Endothelial cell of hepatic sinusoid (primary cell): ENCODE measurements around the gene R3HDM2.
"Not testable (repeated sequence)": the region's sequence is repeated elsewhere in the genome, so short reads cannot be mapped to it uniquely, and the experiment has no call there.

Experiments
- in situ Hi-C: cut with HindIII; loops from 2 replicates; pipeline ENCODE4 v1.10.0; 2017; ENCODE audit warnings: low sequenced_read_pairs

The R3HDM2 gene

DNA sequence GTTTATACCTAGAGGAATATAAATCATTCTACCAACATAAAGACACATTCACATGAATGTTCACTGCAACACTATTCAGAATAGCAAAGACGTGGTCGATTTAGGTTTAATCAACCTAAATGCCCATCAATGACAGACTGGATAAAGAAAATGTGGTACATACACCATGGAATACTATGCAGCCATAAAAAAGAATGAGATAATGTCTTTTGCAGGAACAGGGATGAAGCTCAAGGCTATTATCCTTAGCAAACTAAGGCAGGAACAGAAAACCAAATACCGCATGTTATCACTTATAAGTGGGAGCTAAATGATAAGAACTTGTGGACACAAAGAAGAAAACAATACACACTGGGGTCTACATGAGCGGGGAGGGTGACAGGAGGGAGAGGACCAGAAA, 94.5 kb downstream of the R3HDM2 start:
- in situ Hi-C loops: not testable (repeated sequence)

DNA sequence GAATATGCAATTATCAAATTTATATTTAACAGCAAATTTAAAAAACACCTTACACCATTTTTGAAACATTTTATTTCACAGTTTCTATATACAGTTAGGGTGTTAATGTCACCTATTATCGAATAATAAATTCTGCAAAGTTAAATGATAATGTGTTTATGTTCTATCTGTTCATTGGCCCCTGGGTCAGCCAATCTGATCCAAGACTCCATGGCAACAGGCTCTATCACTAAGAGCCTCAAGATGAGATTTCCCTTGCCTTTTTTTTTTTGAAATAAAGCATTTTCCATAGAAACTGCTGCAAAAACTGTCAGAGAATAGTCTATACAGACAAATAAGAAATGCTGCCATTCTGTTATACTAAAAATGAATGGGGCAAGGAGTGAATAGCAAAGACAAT, 96.6 kb downstream of the R3HDM2 start:
- in situ Hi-C loops: loop anchor here (5.0 kb wide), 1 partner anchor 47 kb away; no protein-coding TSS in a partner anchor

DNA sequence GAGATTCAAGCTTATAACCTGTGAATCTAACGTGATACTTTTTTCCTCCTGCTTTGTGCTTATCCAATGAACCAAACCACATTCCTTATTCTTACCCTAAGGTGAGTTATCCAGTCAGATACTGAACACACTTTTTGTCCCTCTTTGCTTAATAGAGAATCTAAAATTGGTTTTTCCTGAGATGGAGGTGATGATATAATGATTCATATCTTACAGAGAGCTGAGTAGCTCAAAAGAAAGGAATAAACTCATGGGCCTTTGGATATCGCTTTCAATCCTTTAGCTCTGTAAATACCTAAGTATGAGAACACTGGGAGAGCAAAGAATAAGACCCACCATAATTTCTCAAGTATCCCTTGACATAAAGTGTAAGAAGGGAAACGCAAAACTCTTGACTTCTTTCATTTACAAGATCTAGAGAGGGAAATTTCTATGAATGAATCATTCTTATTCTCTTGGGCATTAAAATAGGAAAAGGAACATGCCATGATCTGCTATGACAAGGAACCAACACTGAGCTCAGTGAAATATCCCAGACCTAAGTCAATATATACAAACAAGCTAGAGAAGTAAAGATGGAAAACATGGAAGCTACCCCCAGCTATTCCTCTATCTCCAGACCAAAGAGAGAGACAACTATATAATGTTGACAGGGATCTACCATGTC, 98.1 kb downstream of the R3HDM2 start:
- in situ Hi-C loops: loop anchor here (5.0 kb wide), 1 partner anchor 45 kb away; no protein-coding TSS in a partner anchor

DNA sequence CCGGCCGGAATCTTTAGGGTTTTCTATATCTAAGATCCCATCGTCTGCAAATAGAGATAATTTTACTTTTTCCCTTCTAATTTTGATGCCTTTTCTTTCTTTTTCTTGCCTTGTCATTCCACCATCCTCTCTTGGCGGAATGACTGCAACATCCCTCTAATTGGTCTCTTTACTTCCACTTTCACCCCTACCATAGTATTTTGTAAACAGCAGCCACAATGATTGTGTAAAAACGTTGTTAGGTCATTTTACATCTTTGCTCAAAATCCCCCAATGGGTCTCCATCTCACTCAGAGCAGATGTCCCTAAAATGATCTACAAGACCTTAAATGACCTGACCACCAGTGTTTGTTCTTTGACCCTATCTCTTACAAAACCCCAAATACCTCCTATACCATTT, 99.9 kb downstream of the R3HDM2 start:
- in situ Hi-C loops: loop anchor here (5.0 kb wide), 1 partner anchor 44 kb away; no protein-coding TSS in a partner anchor

DNA sequence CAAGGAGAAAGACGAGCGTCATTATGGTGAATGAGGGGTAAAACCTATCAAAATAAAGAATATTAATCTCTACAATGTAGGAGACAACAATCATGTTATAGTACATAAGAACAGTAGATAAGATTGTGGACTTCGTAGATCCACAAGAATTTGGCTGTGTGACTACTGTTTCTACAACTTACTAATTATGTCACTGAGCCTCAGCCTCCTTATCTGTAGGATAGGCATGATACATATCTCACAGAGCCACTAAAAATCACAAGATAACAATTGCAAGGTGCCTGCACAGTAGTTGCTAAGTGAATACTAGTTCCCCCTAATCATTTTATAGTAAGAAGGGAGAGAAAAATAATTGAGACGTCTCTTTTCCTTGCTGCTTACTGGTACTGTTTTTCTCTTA, 101.6 kb downstream of the R3HDM2 start:
- in situ Hi-C loops: no loop called here

DNA sequence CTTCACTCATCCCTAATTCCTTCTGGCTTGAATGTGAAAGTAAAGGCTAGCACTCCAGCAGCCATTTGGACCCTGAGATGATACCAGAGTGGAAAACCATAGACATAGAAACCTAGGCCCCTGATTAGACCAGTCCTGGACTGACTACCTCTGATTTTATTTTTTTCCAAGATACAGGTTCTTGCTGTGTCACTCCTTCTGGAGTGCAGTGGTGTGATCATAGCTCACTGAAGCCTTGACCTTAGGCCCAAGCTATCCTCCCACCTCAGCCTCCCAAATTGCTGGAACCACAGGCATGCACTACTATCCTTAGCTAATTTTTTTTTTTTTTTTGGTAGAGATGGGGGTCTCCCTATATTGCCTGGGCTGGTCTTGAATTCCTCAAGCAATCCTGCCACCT, 105.4 kb downstream of the R3HDM2 start:
- in situ Hi-C loops: no loop called here

DNA sequence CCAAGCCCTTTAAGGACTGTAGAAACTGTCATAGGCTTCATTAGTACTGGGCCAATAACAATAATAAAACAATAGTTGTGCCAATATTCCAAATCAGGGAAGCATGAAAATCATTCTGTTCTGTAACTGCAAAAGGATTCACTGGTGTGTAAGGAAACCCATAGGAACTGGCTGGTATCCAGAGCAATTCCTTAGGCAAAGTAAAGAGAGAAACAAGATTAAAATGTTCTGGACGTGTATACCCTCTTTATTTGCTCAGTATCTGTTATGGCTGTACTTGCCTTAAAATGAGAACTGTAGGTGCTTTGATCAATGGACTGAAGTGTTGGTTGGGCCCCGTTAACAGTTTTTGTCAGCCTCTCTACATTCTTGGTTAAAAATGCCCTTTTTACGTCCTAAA, 107.4 kb downstream of the R3HDM2 start:
- in situ Hi-C loops: no loop called here

DNA sequence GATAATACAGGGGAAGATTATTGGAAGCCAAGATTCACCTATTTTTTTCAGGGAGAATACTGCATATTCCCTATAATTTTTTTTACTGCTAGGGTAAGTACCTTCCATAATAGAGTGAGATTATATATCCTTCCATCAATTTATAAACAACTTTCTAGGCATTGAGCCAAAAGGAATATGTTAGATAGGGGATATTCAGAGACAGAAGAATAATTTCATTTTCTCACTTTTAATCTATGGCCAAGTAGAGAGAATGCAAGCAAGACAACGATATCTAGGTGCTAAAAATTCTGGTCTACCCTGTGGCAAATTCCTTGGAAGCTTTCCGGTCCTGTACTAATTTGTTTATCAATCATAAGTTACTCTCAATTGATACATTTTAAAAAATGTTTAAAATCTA, 110.2 kb downstream of the R3HDM2 start:
- in situ Hi-C loops: no loop called here

DNA sequence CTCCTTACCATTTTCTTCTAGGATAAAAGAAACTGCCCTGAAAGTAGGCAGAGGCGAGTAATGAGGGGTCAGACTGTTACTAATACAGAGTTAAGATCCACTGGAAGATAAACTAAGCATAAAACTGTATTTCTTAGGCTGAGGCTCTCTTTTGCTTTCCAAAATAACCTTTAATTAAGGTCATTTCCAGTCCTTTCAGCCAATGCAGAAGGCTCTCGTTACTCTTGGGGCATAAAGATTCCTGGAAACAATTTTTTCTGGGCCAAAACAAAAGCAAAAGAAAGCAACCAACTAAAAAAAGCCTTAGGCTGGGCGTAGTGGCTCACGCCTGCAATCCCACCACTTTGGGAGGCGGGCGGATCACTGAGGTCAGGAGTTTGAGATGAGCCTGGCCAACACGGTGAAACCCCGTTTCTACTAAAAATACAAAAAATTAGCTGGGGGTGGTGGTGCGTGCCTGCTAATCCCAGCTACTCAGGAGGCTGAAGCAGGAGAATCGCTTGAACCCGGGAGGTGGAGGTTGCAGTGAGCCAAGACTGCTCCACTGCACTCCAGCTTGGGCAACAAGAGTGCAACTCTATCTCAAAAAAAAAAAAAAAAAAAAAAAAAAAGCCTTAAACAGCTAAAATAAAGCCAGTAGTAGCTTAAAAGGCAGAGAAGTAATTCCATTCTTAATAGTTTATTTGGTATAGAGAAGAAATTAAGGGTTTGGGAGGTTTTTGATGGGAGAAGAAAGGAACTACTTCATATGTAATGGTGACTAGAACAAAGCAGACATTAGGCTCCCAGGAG, 111.0 kb downstream of the R3HDM2 start:
- in situ Hi-C loops: no loop called here

DNA sequence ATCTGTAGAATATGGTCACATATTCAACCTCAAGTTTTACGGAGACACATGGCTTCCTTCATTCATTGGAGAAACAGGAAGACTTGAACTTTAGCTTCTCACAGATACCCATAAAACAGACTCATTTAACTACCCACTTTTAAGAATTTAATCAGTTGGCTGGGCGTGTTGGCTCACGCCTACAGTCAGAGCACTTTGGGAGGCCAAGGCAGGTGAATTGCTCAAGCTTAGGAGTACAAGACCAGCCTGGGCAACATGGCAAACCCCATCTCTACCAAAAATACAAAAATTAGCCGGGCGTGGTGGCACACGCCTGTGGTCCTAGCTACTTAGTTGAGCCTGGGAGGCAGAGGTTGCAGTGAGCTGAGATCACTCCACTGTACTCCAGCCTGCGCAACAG, 115.2 kb downstream of the R3HDM2 start:
- in situ Hi-C loops: no loop called here

DNA sequence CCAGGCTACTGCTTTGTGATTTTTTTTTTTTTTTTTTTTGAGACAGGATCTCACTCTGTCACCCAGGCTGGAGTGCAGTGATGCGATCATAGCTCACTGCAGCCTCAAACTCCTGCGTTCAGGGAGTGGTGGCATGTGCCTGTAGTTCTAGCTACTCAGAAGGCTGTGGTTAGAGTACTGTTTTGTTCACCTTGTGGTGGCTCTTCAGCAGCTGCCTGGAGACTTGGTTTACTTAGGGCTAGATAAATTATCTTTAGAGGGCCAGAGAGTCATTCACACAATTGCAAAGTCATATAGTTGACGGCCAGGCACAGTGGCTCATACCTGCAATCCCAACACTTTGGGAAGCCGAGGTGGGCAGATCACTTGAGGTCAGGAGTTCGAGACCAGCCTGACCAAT, 118.6 kb downstream of the R3HDM2 start:
- in situ Hi-C loops: loop anchor here (5.0 kb wide), 1 partner anchor 40 kb away; no protein-coding TSS in a partner anchor

DNA sequence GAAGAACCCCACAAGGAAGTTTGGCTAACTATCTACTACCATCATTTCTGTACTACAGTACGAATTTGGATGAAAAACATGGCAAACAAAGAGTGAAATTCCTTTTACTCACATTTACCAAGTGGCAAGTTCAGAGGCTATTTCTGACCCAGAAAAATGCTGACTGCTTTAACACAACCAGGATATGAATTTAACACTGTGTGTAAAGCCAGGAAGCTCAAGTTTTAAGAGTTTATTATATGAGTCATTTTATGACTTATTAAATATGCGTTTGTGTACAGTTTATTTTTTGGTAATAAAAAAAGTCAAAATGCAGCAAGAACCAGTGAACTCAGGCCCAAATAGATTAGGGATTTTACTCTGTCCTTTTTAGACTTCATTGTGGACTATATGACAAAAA, 121.4 kb downstream of the R3HDM2 start:
- in situ Hi-C loops: no loop called here

DNA sequence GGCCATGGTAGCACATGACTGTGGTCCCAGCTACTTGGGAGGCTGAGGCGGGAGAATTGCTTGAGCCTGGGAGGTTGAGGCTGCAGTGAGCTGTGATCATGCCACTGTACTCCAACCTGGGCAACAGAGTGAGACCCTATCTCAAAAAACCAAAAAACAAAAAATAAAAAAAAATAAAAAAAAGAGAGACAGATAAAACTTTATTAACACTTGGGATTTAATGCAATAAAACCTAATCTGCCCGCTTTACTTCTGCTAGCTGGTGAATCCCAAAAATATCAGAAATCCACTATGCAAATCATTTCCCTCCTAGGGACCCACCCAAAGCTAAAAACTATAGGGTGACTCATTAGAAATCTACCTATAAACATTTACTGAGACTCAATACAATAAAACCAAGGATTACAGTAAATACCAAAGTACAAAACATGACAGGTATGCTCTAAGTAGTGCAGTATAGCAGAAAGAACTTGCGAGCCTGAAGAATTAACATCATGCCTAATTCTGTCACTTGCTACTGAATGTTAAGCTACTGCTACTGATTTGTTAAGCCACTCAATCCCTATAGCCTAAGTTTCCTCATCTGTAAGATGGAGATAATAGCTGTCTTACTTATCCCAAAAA, 129.8 kb downstream of the R3HDM2 start:
- in situ Hi-C loops: no loop called here

DNA sequence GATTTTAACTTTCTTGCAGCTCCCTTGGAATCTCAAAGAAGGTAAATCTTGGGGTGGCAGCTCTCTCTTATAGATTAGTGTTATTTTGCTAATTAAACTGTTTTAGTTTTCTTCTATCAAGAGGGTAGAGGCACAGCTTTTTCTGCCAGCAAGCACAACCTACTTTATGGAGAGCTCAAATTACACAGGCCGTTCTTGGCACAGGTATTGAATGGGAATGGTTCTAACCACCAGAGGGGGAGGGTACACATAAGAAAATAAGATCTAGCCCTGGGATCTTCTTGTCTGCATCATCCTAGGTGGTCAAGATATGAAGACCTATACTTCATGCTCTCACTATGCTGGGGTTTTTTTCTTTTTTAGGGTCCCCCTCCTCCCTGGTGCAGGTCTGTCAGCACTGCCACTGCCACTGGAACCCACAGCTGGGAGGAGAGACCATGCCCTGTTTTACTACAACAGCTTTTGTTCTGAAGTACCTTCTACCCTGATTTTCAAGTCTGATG, 131.3 kb downstream of the R3HDM2 start:
- in situ Hi-C loops: no loop called here

DNA sequence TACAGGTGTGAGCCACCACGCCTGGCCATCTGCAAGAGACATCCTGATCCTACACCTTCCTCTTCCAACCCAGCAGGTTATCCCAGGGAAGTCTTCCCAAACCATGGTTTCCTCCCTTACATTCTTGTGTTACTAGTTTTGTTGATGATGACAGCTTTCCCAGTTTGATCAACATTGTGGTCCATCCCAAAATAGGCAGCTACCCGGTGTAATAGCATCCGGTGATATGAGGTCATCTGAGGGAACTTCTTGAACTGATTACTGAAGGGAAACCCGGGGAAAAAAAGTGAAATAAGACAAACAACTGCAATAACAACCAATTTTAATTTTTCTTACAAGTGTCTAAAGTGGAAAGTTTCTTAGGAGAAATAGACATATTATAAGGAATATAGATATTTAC, 134.6 kb downstream of the R3HDM2 start:
- in situ Hi-C loops: no loop called here

DNA sequence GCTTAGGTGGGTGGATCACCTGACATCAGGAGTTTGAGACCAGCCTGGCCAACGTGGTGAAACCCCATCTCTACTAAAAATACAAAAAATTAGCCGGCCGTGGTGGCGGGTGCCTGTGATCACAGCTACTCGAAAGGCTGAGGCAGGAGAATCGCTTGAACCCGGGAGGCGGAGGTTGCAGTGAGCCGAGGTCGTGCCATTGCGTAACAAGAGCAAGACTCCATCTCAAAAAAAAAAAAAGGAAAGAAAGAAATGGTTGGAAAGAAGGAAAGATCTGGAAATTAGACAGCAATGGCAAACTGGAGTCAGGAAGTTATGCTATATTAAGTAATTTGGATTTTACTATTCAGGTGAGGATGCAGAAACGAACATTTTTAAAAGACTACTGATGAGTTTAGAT, 148.8 kb downstream of the R3HDM2 start:
- in situ Hi-C loops: not testable (repeated sequence)

DNA sequence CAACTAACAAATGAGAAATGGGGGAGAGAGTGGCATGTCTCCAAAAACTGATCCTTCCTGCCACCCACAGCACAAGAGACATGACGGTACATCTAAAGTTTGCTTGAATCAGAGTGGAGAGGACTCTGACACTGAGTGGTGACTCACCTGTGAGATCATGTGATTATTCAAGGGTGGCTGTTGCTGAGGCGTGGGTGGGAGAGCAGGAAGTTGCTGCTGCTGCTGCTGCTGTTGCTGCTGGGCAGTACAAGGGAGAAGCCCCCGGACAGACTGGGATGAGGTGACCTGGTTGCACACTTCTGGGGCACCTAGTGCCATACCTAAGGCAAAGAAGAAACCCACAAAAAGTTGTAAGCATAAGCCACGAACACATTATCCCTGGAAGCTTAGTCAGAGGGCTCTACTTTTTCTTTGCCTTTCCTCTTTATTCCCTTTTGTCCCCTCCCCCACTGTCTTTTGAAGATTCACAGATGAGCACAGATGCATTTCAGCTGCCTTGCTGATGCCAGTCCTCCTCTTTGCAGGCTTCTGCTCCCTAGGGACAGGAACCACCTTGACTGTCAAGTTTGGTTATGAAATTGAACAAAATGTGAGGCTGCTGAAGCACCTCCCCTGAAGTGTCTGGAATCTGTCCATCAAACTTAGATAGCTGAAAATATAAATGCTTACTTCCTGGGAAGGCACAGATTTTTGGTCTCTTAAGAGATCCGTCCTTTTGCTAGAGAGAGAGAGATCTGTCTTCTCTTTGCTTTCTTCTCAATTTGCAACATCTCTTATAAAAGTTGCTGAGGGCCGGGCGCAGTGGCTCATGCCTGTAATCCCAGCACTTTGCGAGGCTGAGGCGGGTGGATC, 150.4 kb downstream of the R3HDM2 start:
- in situ Hi-C loops: no loop called here

DNA sequence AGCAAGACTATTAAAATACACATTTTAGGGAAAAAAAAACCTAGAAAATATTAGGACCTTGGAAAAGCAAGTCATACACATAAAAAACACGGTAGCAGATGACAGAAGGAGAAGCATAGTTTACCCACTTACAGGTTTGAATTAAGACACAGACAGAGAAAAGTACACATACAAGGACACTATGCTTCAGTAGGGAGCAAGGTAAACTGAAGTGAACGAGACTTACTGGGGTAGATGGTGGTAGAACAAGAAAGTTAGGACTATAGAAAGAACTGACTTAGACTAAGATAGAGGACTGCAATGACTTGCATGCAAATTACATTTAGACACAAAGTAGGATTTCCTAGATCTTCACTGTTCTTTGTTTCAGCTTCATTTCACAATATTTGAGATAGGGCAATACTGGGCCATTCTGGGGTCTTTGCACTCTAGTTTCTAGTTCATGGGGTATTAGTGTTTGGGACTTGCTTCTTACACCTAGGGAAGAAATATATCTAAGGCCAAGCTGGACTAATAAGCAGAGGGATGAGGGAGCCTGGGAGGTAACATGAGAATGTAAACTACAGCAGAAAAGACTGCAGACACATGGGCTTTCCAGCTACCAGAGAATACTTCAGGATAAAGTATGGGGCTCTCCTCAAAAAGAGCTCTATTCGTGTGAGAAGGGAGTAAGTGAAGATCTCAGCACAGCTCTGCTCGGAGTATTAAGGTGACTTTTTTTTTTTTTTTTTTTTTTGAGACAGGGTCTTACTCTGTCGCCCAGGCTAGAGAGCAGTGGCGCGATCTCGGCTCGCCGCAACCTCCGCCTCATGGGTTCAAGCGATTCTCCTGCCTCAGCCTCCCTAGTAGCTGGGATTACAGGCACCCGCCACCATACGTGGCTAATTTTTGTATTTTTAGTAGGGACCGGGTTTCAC, 152.1 kb downstream of the R3HDM2 start:
- in situ Hi-C loops: no loop called here

DNA sequence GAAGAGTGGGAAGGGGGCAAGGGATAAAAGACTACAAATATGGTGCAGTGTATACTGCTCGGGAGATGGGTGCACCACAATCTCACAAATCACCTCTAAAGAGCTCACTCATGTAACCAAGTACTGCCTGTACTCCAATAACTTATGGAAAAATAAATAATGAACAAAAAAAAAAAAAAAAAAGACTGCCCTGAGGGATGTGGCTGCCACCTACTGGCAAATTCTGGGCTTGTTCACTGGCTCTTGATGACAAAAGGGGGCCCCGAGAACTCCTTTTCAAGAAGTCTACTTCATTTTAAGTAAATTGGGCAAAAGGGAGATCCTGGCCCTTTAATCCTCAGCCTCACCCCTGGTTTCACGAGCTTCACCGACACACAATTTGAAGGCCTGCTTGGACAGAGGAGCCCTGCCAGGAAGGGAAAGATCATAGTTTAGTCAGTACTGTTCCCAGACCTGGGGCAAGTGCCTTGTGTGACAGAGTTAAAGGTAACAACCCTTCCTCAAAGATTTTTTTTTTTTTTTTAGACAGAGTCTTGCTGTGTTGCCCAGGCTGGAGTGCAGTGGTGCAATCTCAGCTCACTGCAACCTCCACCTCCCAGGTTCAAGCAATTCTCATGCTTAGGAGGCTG, 153.8 kb downstream of the R3HDM2 start:
- in situ Hi-C loops: no loop called here
